Jurkat, Clone E6-1 (cell line): Measurements from ENCODE around the gene AEBP1.

ENCODE experiments used
- DNase-seq: peaks from one replicate; pipeline ENCODE4 v3.0.0-alpha.2; 2011; ENCODE audit warnings: low read depth, low spot score
- H3K4me3 ChIP-seq: 2 replicates; pipeline ENCODE4 v1.5.1; 2011; ENCODE audit warnings: mild to moderate bottlenecking, low read length, control low read depth, moderate library complexity

Gene AEBP1

DNA sequence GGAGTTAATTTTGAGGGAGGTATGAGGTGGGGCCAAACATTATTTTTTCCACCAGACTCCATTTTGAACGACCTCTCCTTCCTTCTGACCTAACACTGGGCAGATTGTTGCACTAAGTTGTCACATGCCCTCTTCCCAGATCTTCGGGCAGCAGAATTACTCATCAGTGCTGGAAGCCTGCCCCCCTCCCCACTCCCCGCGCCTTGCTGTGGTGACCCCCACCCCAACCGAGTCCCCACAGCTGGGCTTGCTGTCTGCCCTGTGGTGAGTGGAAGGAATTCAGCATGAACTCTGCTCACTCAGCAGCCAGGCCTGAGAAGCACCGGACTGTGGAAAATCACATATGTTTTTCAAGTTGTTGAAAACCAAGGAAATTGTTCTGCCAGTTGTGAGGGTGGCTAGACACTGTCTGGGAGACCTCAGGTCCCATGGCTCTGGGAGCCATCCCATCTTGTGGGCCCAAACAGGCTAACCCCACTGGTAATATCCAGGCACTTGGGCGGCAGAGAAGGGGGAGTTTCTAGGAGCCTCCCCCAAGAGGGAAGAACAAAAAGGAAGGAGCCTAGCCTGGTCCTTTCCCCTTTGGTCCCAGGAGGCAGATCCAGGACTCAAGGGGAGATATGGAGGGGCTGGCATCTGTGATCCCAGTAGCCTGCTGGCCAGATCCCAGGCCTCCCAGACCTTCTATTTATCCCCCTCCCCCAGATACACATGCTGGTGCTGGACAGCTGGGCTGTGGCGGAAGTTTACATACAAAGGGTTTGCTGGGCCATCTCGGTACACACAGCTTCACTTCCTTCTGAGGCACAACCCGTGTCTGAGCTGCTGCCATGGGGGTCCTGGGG lies 3.5 kb upstream of the AEBP1 start:
- H3K4me3 ChIP-seq = no peak overlapping the region
- DNase-seq = no peak

DNA sequence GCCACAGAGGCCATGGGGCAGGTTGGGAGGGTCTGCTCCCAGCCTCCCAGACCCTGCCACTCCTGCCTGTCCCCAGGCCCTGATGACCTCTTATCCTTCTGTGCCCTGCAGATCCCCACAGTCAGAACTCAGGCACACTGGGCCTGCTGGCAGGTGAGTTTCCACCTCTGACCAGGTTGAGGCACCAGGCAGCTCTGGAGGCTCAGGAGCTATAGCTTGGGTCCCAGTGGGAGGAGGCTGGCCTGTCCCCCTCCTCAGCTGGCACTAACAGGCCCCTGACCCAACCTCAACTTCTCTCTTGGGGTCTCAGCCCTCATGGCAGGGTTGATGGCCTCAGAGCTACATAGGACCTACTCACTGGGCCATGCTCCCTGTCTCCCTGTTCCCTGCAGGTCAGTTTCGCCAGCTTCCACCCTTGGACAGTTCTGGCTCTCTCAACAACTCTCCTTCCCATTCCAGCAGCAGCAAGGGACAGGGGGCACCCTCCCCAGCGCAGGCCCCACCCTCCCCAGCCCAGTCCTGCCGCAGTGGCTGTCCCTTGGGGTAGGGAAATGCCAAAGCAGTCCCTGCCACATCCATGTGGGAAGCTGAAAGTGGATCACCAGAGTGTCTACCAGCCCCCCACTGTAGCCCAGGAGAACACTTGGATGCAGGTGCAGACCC lies 2.7 kb upstream of the AEBP1 start:
- no peak for DNase-seq
- no peak overlapping the region for H3K4me3 ChIP-seq

DNA sequence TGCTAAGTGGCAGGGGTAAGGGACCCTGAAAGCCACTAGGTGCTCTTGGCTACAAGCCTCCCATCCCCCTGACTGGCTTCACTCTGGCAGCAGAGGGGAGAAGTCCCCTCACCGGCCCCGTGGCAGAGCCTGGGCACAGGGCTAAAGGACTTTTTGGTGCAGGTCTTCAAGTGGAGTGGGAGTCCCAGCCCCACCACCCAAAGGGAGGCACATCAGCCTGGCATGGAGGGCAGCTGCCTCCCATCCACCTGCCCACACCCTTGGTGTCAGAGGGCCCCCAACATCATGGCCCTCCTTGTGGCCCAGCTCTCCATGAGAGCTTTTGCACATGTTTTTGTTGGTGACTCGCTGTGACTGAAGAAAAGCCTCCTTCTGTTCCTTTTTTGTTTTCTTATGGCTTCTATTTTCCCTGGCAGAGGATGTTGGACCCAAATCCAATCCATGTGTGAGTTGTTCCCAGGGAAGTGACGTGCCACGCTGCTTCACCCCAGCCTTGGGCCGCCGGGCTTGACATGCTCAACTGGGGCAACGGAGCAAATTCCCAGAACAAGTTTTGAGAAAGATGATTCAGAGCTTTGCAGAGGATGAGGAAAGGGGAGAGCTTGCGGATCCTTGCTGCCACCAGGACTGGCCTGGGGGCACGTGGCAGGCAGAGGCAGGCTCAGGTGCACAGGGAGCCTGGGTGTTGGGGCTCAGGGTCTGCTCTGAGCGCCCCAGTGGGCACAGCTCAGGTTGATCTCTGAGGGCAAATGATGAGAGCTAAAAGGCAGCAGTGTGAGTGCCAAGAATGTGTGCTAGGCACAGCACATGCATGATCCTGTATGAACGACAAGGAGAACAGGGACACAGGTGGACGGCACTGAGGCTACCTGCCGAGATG lies 1.9 kb upstream of the AEBP1 start:
- H3K4me3 ChIP-seq = no peak overlapping the region

DNA sequence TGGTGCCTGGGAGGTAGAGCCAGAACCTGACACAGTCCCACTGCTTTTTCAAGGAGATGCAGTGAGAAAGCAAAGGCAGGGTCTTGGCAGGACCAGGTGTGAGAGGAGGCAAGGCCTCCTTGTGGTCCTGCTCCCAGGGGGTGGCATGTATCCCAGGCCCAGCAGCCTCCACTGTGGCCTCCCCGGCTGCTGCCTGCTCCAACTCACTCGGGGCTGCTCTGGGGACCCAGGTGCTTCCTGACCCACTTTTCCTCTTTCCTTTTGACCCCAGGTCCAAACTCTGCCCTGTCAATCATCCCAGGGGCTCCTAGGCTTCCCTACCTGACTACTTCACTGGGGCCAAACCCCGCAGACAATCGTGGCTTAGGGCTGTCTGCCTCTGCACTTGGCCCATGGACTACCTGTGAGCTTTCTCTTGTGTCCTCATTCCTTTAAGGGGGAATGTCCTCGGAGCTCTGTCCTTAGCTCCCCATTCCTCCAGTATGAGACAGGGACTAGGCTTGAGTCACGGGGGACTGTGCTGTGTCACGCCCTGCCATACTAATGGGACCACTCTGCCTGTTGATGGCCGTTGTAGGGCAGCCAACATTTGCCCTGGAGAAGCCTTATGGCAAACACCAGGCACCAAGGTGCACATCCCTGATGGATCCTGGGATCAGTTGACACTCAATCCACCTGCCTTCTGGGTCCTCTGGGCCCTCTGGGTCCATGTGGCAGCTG lies 1.1 kb upstream of the AEBP1 start:
- peak overlapping the region; percentile 49; the same call in 1 of the 2 replicates for H3K4me3 ChIP-seq

More for the DNA sequence above, 1.9 kb upstream of the AEBP1 start:
- no peak for DNase-seq

DNA sequence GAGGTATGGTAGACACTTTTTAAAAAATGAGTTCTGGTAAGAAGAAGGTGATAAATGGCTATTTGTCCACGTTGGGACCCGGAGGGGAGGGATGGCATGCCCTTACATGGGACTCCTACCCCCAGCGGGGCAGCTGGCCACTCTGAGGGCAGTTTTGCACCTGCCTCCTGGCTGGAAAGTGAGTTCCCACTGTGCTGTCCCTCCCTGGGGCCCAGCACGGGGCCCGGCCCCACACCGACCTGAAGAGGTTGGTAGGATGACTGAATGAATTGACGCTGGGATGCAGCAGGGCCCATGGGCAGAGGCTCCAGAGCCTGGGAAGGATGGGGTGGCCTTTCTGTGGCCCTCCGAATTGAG lies 601 bp upstream of the AEBP1 start:
- peak overlapping the region; percentile 49 for H3K4me3 ChIP-seq
- DNase-seq = no peak

More for the DNA sequence above, 1.1 kb upstream of the AEBP1 start:
- DNase-seq = no peak

DNA sequence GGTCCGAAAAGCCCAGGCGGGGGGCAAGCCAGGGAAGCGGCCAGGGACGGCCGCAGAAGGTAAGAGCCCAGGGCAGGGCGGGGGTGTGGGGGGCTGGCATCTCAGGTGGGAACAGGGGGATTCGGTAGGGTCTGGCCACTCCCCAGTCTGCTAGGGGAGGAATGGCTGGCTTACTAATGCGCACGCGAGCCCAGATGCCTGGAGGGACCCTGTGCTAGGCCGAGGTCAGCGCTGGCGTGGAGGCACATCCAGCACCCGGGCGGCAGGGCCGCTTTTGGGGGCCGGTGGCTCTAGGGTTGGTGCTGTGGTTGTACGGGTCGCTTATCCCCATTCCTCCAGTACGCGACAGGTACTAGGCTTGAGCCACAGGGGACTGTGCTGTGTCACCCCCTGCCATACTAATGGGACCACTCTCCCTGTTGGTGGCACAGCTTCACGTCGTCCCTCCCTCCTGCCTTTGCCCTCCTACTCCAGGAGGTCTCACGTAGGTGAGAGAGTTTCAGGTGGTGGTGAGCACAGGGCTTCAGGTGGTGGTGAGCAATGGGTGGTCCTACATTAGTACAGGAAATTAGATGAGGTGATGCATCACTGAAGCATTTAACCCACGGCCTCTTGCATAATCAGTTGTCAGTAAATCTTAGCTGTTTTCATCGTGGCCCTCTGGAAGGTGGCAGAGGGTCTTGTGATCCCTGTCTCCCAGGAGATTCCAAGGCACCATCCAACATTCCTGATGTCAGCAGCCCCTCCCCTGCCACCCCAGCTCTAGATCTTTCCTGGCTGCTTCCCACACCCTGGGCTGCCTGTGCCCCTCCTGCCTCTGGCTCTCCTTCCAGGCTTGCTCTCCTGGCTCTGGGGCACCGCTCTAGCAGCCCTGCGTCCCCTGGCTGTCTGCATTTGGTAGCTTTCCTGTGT lies 971 bp downstream of the AEBP1 start:
- peak overlapping the region; percentile 92 for H3K4me3 ChIP-seq
- DNase-seq = no peak

DNA sequence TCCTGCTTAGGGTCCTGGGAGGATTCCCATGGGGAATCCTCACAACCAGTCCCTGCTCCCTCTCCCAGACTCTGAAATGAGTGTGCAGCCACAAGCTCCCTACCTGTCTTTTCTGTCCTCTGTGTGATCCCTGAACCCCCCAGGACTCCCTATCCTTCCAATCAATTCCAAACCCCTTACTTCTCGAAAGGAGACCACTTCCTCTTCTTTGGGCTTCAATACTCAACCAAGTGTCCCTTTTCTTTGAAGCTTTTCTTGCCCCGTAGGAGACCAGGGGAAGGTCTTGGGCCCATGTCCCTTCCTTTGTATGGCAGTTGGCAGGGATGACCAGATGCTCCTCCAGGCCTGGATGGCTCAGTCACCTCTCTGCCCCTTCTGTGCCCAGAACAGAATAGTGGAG lies 1.7 kb downstream of the AEBP1 start:
- no peak for DNase-seq
- peak overlapping the region; percentile 92 for H3K4me3 ChIP-seq

DNA sequence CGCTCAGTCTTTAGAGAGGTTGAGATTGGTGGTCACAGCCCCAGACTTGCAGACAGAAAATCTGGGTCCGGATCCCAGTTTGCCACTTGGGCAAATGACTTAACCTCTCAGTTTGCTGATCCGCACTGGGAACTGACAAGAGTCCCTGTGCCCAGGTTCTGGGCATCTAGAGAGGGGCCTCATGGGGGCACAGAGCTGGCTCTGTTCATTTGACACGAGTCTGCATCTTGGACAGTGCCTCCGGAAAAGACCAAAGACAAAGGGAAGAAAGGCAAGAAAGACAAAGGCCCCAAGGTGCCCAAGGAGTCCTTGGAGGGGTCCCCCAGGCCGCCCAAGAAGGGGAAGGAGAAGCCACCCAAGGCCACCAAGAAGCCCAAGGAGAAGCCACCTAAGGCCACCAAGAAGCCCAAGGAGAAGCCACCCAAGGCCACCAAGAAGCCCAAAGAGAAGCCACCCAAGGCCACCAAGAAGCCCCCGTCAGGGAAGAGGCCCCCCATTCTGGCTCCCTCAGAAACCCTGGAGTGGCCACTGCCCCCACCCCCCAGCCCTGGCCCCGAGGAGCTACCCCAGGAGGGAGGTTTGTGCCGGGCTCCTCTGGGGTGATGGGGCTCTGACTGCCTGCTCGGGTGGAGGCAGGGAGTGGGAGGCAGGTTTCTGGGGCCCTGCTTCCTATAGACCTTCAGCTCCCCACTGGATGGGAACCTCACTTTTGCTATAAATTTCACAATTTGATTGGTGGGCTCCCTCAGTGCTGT lies 2.3 kb downstream of the AEBP1 start:
- peak overlapping the region; percentile 92 for H3K4me3 ChIP-seq
- DNase-seq = no peak

DNA sequence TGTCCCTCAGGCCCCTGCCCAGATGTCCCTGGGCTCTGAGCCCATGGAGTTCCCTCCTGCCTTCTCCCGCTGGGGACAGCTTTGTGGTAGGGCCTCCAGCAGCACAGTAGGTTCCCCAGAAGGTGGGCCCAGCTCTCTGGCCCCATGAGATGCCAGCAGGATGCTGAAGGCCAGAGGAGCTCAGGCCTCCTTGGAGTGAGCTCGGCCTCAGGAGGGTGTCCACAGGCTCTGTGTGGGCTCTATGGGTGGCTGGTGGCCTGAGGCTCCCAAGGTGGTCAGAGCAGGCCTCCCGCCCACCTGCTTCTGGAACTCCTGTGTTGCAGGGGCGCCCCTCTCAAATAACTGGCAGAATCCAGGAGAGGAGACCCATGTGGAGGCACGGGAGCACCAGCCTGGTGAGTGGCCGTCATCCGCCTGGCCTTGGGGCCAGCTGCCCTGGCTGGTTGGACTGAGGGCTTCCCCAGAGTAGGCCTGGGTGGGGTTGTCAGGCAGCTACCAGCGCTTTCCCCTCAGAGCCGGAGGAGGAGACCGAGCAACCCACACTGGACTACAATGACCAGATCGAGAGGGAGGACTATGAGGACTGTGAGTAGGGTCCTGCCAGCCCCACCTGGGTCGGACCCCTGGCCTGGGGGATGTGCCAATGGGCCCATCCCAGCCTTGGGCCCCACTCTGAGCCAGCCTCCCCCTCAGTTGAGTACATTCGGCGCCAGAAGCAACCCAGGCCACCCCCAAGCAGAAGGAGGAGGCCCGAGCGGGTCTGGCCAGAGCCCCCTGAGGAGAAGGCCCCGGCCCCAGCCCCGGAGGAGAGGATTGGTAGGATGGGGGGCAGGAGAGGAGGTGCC lies 3.2 kb downstream of the AEBP1 start:
- no peak for DNase-seq
- no peak overlapping the region for H3K4me3 ChIP-seq

DNA sequence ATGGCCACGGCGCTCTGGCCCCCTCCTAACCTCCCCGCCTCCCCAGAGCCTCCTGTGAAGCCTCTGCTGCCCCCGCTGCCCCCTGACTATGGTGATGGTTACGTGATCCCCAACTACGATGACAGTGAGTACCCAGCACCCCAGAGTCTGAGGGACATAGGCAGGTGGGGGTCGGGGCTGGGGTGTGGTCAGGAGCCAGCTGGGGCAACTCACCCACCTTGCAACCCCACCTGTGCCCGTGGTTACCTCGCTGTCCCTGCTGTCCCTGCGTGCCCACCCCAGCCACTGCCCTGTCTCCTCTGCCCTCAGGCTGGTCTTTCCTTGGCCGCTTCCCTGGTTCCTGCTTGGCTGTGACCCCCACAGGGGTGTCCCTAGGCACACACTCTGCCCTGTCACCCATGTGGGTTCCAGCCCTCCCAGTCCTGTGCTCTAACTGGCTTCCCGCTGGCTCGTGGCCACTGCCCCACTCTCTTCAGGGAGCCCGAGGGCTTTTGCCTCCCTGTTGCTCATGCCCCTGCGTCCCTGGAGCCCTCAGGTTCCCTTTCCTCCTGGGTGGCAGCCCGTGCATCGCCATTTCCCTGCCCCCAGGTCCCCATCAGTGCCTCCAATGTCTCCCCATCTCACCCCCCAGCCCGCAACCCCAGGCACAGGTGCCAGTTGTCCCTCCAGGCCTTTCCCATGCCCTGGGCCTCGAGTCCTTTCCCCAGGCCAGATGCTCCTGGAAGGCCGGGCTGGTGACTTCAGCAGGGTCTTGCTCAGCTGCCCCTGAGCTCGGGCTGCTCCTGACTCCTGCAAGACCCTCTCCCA lies 4.0 kb downstream of the AEBP1 start:
- no peak for DNase-seq
- no peak overlapping the region for H3K4me3 ChIP-seq

DNA sequence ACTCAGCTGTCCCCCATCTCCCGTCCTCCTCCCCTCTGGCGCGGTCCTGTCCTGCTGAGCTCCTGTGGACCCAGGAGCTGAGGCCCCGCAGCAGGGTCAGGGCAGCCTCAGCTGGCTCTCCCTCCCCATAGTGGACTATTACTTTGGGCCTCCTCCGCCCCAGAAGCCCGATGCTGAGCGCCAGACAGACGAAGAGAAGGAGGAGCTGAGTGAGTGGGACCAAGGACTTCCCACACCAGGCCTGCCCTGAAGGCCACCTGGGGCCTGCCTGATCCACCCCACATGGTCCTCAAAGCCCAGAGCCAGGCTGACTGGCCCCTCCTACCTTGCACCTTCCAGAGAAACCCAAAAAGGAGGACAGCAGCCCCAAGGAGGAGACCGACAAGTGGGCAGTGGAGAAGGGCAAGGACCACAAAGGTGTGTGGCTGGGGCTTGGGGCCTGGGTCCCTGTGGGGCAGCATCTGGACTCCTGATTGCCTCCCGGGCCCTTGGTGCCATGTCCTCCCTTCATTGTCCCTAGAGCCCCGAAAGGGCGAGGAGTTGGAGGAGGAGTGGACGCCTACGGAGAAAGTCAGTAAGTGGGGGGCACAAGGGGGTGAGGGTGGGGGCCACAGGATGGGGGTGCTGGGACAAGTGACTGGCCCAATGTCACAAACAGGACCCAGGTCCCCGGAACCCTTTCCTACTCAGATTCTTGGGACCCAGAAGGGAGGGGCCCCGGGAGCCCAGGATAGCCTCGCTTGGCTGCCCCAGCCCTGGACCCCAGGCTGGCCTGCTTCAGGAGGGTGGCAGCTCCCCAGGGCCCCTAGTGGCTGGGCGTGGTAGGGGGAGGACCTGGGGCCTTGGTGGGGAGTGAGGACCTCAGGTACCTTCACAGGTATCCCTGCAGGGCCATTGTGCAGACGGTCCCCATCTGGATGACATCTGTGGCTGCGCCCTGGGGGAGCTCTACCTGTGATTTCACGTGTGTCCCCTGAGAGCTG lies 4.9 kb downstream of the AEBP1 start:
- DNase-seq = no peak
- no peak overlapping the region for H3K4me3 ChIP-seq

DNA sequence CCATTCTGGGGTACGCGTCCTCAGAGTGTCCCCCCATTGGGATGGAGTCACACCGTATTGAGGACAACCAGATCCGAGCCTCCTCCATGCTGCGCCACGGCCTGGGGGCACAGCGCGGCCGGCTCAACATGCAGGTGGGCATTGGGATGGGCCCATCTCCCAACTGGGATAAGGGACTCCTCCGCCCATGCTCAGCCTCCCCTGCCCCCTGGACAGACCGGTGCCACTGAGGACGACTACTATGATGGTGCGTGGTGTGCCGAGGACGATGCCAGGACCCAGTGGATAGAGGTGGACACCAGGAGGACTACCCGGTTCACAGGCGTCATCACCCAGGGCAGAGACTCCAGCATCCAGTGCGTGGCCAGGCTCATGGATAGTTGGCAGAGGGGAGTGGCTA lies 5.8 kb downstream of the AEBP1 start:
- no peak overlapping the region for H3K4me3 ChIP-seq
- no peak for DNase-seq

DNA sequence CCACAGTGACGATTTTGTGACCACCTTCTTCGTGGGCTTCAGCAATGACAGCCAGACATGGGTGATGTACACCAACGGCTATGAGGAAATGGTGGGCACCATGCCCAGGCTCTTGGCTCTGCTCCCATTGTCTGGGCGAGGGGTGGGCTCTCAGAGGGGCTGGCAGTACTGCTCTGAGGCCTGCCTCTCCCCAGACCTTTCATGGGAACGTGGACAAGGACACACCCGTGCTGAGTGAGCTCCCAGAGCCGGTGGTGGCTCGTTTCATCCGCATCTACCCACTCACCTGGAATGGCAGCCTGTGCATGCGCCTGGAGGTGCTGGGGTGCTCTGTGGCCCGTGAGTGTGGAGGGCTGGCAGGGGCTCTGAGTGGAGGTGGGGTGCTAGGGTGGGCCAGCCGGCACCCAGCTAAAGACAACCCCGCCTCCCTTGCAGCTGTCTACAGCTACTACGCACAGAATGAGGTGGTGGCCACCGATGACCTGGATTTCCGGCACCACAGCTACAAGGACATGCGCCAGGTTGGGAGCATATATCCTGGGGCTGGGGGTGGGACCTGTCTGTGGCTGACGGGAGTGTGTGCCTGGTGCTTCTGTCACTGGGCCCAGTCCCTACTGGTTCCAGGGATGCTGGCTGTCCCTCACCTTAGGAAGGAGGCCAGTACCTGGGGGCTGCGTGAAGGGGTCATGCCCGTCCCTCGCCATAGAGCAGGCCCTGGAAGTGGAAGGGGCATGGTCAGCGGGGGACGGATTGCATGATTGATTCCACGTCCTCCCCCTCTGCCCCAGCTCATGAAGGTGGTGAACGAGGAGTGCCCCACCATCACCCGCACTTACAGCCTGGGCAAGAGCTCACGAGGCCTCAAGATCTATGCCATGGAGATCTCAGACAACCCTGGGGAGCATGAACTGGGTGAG lies 6.8 kb downstream of the AEBP1 start:
- no peak for DNase-seq
- H3K4me3 ChIP-seq = no peak overlapping the region

DNA sequence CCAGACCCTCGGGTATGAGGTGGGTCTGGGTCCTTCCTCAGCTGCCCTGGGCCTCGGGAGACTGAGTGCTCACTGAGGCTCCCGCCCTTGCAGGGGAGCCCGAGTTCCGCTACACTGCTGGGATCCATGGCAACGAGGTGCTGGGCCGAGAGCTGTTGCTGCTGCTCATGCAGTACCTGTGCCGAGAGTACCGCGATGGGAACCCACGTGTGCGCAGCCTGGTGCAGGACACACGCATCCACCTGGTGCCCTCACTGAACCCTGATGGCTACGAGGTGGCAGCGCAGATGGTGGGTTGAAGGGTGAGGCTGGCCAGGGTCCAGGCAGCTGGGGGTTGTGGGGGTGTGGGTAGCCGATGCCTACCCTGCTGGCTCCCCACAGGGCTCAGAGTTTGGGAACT lies 7.6 kb downstream of the AEBP1 start:
- DNase-seq = no peak
- H3K4me3 ChIP-seq = no peak overlapping the region
